AG04449 (cell line): ENCODE results near the gene SH3PXD2A.

Source experiments
- CTCF ChIA-PET: fragments of 350-600 bp; formaldehyde crosslinking; extraction: SDS; loops from one replicate; lab custom pipeline; 2021; ENCODE audit warnings: antibody characterized with exemption; lab: Yijun Ruan, JAX
- POLR2A ChIA-PET: fragments of 400-600, 350-600 bp; formaldehyde crosslinking; extraction: SDS; loops from one replicate; lab custom pipeline; 2020; ENCODE audit warnings: antibody characterized with exemption, inconsistent platforms; lab: Yijun Ruan, JAX
- DNase-seq: peaks from one replicate; pipeline ENCODE4 v3.0.0-alpha.2; 2010; ENCODE audit warnings: low read depth, low spot score
- H3K4me3 ChIP-seq: 2 replicates; pipeline ENCODE4 v1.5.1; 2011; ENCODE audit warnings: low read depth, mild to moderate bottlenecking, control low read depth, low read length
- TF ChIP-seq, protein P1 (sequence below): IDR thresholded peaks from one replicate; pipeline ENCODE4 v1.5.1; 2011; ENCODE audit warnings: mild to moderate bottlenecking, moderate library complexity, low read length, control low read depth, inconsistent platforms; ENCODE audit not compliant: insufficient read depth; ENCODE audit errors: missing control alignments

The SH3PXD2A gene

GRCh38 chr10:103648251-103648635, 207.1 kb downstream of the SH3PXD2A start:
- POLR2A ChIA-PET = interaction anchor here (1.2 kb wide), 1 partner anchor 13 kb away, joined by 4 read pairs; no protein-coding TSS in a partner anchor
- TF ChIP-seq, protein P1, sequence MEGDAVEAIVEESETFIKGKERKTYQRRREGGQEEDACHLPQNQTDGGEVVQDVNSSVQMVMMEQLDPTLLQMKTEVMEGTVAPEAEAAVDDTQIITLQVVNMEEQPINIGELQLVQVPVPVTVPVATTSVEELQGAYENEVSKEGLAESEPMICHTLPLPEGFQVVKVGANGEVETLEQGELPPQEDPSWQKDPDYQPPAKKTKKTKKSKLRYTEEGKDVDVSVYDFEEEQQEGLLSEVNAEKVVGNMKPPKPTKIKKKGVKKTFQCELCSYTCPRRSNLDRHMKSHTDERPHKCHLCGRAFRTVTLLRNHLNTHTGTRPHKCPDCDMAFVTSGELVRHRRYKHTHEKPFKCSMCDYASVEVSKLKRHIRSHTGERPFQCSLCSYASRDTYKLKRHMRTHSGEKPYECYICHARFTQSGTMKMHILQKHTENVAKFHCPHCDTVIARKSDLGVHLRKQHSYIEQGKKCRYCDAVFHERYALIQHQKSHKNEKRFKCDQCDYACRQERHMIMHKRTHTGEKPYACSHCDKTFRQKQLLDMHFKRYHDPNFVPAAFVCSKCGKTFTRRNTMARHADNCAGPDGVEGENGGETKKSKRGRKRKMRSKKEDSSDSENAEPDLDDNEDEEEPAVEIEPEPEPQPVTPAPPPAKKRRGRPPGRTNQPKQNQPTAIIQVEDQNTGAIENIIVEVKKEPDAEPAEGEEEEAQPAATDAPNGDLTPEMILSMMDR = no peak
- DNase-seq = no peak
- H3K4me3 ChIP-seq = no peak overlapping the region
- CTCF ChIA-PET = interaction anchor here (0.6 to 3.8 kb wide), 4 partner anchors 11 to 38 kb away, joined by 3 to 23 read pairs (median 9); no protein-coding TSS in a partner anchor

DNA sequence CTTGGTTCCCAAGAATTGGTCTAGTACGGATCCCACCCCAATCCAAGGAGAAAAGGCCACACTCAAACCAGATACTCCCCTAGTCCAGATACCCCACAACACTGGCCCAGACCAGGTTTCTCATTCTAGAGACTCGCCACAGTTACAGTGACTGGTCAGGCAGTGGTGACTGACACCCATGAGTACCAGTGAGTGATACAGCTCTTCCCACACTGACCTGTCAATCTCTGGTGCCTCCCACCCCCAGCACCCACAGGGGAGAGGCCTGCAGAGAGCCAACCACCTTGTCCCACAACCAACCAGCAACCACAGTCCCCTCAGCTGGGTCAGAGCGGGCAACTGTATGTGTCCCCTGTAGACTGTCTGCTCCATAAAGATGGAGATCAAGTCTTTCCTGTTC, 209.1 kb downstream of the SH3PXD2A start:
- no peak overlapping the region for H3K4me3 ChIP-seq
- POLR2A ChIA-PET = no interaction called here
- CTCF ChIA-PET = interaction anchor here (0.8 to 2.0 kb wide), 5 partner anchors 9 to 41 kb away, joined by 3 to 10 read pairs (median 5); no protein-coding TSS in a partner anchor
- no peak for DNase-seq
- TF ChIP-seq, protein P1 = no peak

GRCh38 chr10:103645141-103646054, 210.0 kb downstream of the SH3PXD2A start:
- TF ChIP-seq, protein P1 = no peak
- H3K4me3 ChIP-seq = no peak overlapping the region
- DNase-seq = peak; percentile 91
- CTCF ChIA-PET = interaction anchor here (0.7 to 2.0 kb wide), 8 partner anchors 8 to 239 kb away, joined by 3 to 10 read pairs (median 4); no protein-coding TSS in a partner anchor
- POLR2A ChIA-PET = interaction anchor here (0.5 to 1.6 kb wide), 8 partner anchors 12 to 51 kb away, joined by 3 to 29 read pairs (median 4); no protein-coding TSS in a partner anchor

DNA sequence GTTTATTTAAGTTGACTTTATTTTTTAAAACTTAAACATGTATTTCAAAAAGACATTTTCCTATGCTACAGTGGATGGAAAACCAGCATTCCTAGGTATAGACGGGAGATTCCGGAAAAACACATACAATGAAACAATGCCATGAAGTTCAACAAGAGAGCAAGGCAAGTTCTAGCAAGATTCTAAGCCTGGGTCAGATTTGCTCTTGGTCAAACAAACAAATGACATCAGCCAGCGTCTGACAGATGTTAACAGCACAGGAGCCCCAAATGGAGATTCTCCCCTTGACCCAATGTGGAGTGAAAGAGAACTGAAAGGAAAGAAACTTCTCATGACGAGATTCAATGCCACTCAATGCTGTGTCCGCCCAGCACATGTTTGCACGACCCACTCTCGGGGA, 212.0 kb downstream of the SH3PXD2A start:
- CTCF ChIA-PET = interaction anchor here (1.1 kb wide), 1 partner anchor 44 kb away, joined by 4 read pairs; no protein-coding TSS in a partner anchor
- H3K4me3 ChIP-seq = no peak overlapping the region
- TF ChIP-seq, protein P1 = no peak
- no peak for DNase-seq
- POLR2A ChIA-PET = no interaction called here

- TF ChIP-seq, protein P1 = no peak
- ChIA-PET POLR2A (no interaction called here), CTCF (interaction anchor here (0.9 to 1.6 kb wide), 2 partner anchors 20 to 45 kb away, joined by 4 to 5 read pairs; no protein-coding TSS in a partner anchor)
- no peak for DNase-seq
- H3K4me3 ChIP-seq = no peak overlapping the region
Observed at GRCh38 chr10:103641326-103641725, 214.1 kb downstream of the SH3PXD2A start.
